Measurements from ENCODE around the gene KRTAP10-6. TPM values are rescaled to one million over a fixed set of nuclear protein-coding genes. Genes with fewer than 3 reads are reported as not detected.

The KRTAP10-6 gene
- polyA plus RNA-seq, 1 of the 3 experiments (the other 2 are of a cell fraction), result not detected

- TF ChIP-seq RAD21 (IDR thresholded peaks at IDR 0.05; ENCODE audit: low read length) (no peak), USF2 (IDR thresholded peaks at IDR 0.05; ENCODE audit: borderline replicate concordance, low read depth, low read length) (no peak), MAX (IDR thresholded peaks at IDR 0.05; ENCODE audit: low read depth) (no peak)
Measured at GRCh38 chr21:44572959-44573583, 19.2 kb downstream of the KRTAP10-6 start (continued).

- no peak for DNase-seq
- CTCF ChIA-PET, result interaction anchor here (1.2 kb wide), 1 partner anchor 154 kb away, joined by 3 read pairs; no protein-coding TSS in a partner anchor
- H2AFZ ChIP-seq (ENCODE audit: low read depth), result no peak overlapping the region
- H3K4me3 ChIP-seq (ENCODE audit: low read depth in 2 of 2, low read length in 1 of 2), result no peak overlapping the region
- H3K9me3 ChIP-seq, result no peaks in the 10 kb centered on the region
- H4K20me1 ChIP-seq (ENCODE audit: insufficient read depth), result no peaks in the 10 kb centered on the region
- no peaks in the 10 kb centered on the region for H3K9me2 ChIP-seq
- no peak overlapping the region for H3K27ac ChIP-seq (ENCODE audit: low read depth in 2 of 2, low read length in 1 of 2)
- H3K9ac ChIP-seq, result no peak overlapping the region
- no peak for TF ChIP-seq CHD2 (IDR thresholded peaks at IDR 0.05; ENCODE audit: low read length, partially characterized antibody)
- TF ChIP-seq EP300 (IDR thresholded peaks at IDR 0.05; ENCODE audit: borderline replicate concordance in 1 of 2, low read depth in 1 of 2, low read length in 1 of 2), result no peak
- no peak for TF ChIP-seq USF1 (IDR thresholded peaks at IDR 0.05; ENCODE audit: borderline replicate concordance, low read depth)
- no peak for TF ChIP-seq TAF1 (IDR thresholded peaks at IDR 0.05; ENCODE audit: borderline replicate concordance, low read depth, low read length)
- no peak for TF ChIP-seq TEAD4 (IDR thresholded peaks at IDR 0.05; ENCODE audit: borderline replicate concordance, insufficient read depth)
- TF ChIP-seq FOXJ3 (CRISPR knock-in tag; IDR thresholded peaks at IDR 0.05), result no peak
- no peak for TF ChIP-seq SMC3 (IDR thresholded peaks at IDR 0.05; ENCODE audit: low read depth, low read length)
- no peak for TF ChIP-seq SIN3A (IDR thresholded peaks at IDR 0.05; ENCODE audit: borderline replicate concordance, low read depth, low read length)
- no peak for TF ChIP-seq REST (IDR thresholded peaks at IDR 0.05; ENCODE audit: low read depth, low read length)
- no peak for TF ChIP-seq NRF1 (IDR thresholded peaks at IDR 0.05; ENCODE audit: low read depth, low read length)
- TF ChIP-seq PBX3 (IDR thresholded peaks at IDR 0.05), result no peak
- TF ChIP-seq YY1 (IDR thresholded peaks at IDR 0.05; ENCODE audit: low read depth), result no peak
- TF ChIP-seq EZH2phosphoT487 (IDR thresholded peaks at IDR 0.05; ENCODE audit: borderline replicate concordance, low read depth), result no peak
- TF ChIP-seq GABPA (IDR thresholded peaks at IDR 0.05; ENCODE audit: low read depth), result no peak
- no peak for TF ChIP-seq FOXM1 (IDR thresholded peaks at IDR 0.05; ENCODE audit: low read depth)
- H3K4me1 ChIP-seq (ENCODE audit: control insufficient read depth in 1 of 2, insufficient read depth in 2 of 2, low read depth in 1 of 2, low read length in 1 of 2), result no peaks in the 10 kb centered on the region
- no peaks in the 10 kb centered on the region for H3F3A ChIP-seq (replicated peaks; ENCODE audit: insufficient read depth)
- no peaks in the 10 kb centered on the region for H3K79me2 ChIP-seq (ENCODE audit: insufficient read depth)
- POLR2A ChIA-PET, result no interaction called here
- no peaks in the 10 kb centered on the region for H3K36me3 ChIP-seq (replicated peaks in 1 of 2; ENCODE audit: control insufficient read depth in 1 of 2, insufficient read depth in 2 of 2, low read length in 1 of 2)
- H3K4me2 ChIP-seq, result no peak overlapping the region
- H3K27me3 ChIP-seq (ENCODE audit: insufficient read depth), result peaks cover 58% of the 10 kb centered on the region
- 41% methylated on average over 24 of the region's 40 CpGs for WGBS (ENCODE audit: low lambda C conversion rate)
Measured at GRCh38 chr21:44571844-44572782, 20.2 kb downstream of the KRTAP10-6 start.
